SH-SY5Y (cell line): ENCODE data around the gene FANCC.

Experiments used
- GATA2 ChIP-seq: IDR thresholded peaks from 2 replicates; pipeline ENCODE4 v1.6.1; 2011; ENCODE audit warnings: mild to moderate bottlenecking, low read depth, low read length
- GATA3 ChIP-seq: IDR thresholded peaks from 2 replicates; pipeline ENCODE4 v1.6.1; 2011; ENCODE audit warnings: low read depth, mild to moderate bottlenecking, low read length, moderate library complexity

- TF ChIP-seq GATA3 (no peak), GATA2 (no peak)
These were observed 66.9 kb downstream of the FANCC start for GRCh38 chr9:95250462-95251221.
